ENCODE measurements around the gene TNNT1. TPM values are rescaled to one million over a fixed set of nuclear protein-coding genes. Genes with fewer than 3 reads are reported as not detected.

TNNT1 gene
- total and polyA plus RNA-seq, 2 donors from 2014 or later: not detected

GRCh38 chr19:55141696-55142095, 7.3 kb downstream of the TNNT1 start:
- Histone ChIP-seq H3K27ac (ENCODE audit: low read depth in 2 of 2, low read length in 2 of 2) (no peak overlapping the region), H3K4me3 (ENCODE audit: low read length in 3 of 3) (no peak overlapping the region), H3K27me3 (ENCODE audit: control insufficient read depth, insufficient read depth, low read length) (no peaks in the 10 kb centered on the region), H3K4me1 (ENCODE audit: control insufficient read depth in 2 of 3, insufficient read depth in 2 of 3, low read depth in 1 of 3, low read length in 3 of 3) (no peaks in the 10 kb centered on the region), H3K9ac (ENCODE audit: low read length in 3 of 3) (no peak overlapping the region), H3K9me3 (ENCODE audit: control insufficient read depth in 2 of 3, insufficient read depth in 1 of 3, low read length in 3 of 3) (no peaks in the 10 kb centered on the region), H3K36me3 (ENCODE audit: control insufficient read depth in 2 of 3, insufficient read depth in 3 of 3, low read length in 3 of 3) (no peaks in the 10 kb centered on the region)
- intact Hi-C loops (cut with DNase I): loop anchor here (10.0 kb wide), 1 partner anchor 363 kb away; no protein-coding TSS in a partner anchor
- no peak for TF ChIP-seq CTCF (IDR thresholded peaks at IDR 0.05; ENCODE audit: borderline replicate concordance, extremely low read depth, insufficient read depth)
- DNase-seq (no peak), FAIRE-seq (no peak)

- intact Hi-C loops (cut with DNase I): no loop called here
- Histone ChIP-seq H3K9me3 (ENCODE audit: control insufficient read depth in 2 of 3, insufficient read depth in 1 of 3, low read length in 3 of 3) (no peaks in the 10 kb centered on the region), H3K4me1 (ENCODE audit: control insufficient read depth in 2 of 3, insufficient read depth in 2 of 3, low read depth in 1 of 3, low read length in 3 of 3) (no peaks in the 10 kb centered on the region), H3K4me3 (ENCODE audit: low read length in 3 of 3) (no peak overlapping the region), H3K27ac (ENCODE audit: low read depth in 2 of 2, low read length in 2 of 2) (no peak overlapping the region), H3K36me3 (ENCODE audit: control insufficient read depth in 2 of 3, insufficient read depth in 3 of 3, low read length in 3 of 3) (no peaks in the 10 kb centered on the region), H3K27me3 (ENCODE audit: control insufficient read depth, insufficient read depth, low read length) (no peaks in the 10 kb centered on the region), H3K9ac (ENCODE audit: low read length in 3 of 3) (no peak overlapping the region)
- DNase-seq (no peak), FAIRE-seq (no peak)
- TF ChIP-seq CTCF (IDR thresholded peaks at IDR 0.05; ENCODE audit: borderline replicate concordance, extremely low read depth, insufficient read depth): no peak
These were observed 11.1 kb downstream of the TNNT1 start for GRCh38 chr19:55137915-55138314.

GRCh38 chr19:55136399-55137102, 12.5 kb downstream of the TNNT1 start:
- DNase-seq (no peak), FAIRE-seq (no peak)
- no peaks in the 10 kb centered on the region for H3K4me1 ChIP-seq (ENCODE audit: control insufficient read depth in 2 of 3, insufficient read depth in 2 of 3, low read depth in 1 of 3, low read length in 3 of 3)
- no peaks in the 10 kb centered on the region for H3K27me3 ChIP-seq (ENCODE audit: control insufficient read depth, insufficient read depth, low read length)
- intact Hi-C loops (cut with DNase I): no loop called here
- H3K9ac ChIP-seq (ENCODE audit: low read length in 3 of 3): no peak overlapping the region
- TF ChIP-seq CTCF (IDR thresholded peaks at IDR 0.05; ENCODE audit: borderline replicate concordance, extremely low read depth, insufficient read depth): no peak
- no peak overlapping the region for H3K27ac ChIP-seq (ENCODE audit: low read depth in 2 of 2, low read length in 2 of 2)
- H3K4me3 ChIP-seq (ENCODE audit: low read length in 3 of 3): no peak overlapping the region
- no peaks in the 10 kb centered on the region for H3K36me3 ChIP-seq (ENCODE audit: control insufficient read depth in 2 of 3, insufficient read depth in 3 of 3, low read length in 3 of 3)
- H3K9me3 ChIP-seq (ENCODE audit: control insufficient read depth in 2 of 3, insufficient read depth in 1 of 3, low read length in 3 of 3): no peaks in the 10 kb centered on the region

GRCh38 chr19:55134736-55135135, 14.3 kb downstream of the TNNT1 start:
- no peaks in the 10 kb centered on the region for H3K4me1 ChIP-seq (ENCODE audit: control insufficient read depth in 2 of 3, insufficient read depth in 2 of 3, low read depth in 1 of 3, low read length in 3 of 3)
- no peak for FAIRE-seq
- intact Hi-C loops (cut with DNase I): no loop called here
- no peak for TF ChIP-seq CTCF (IDR thresholded peaks at IDR 0.05; ENCODE audit: borderline replicate concordance, extremely low read depth, insufficient read depth)
- no peaks in the 10 kb centered on the region for H3K36me3 ChIP-seq (ENCODE audit: control insufficient read depth in 2 of 3, insufficient read depth in 3 of 3, low read length in 3 of 3)
- H3K4me3 ChIP-seq (ENCODE audit: low read length in 3 of 3): no peak overlapping the region
- no peaks in the 10 kb centered on the region for H3K27me3 ChIP-seq (ENCODE audit: control insufficient read depth, insufficient read depth, low read length)
- no peak overlapping the region for H3K9ac ChIP-seq (ENCODE audit: low read length in 3 of 3)
- DNase-seq: no peak
- H3K9me3 ChIP-seq (ENCODE audit: control insufficient read depth in 2 of 3, insufficient read depth in 1 of 3, low read length in 3 of 3): no peaks in the 10 kb centered on the region
- H3K27ac ChIP-seq (ENCODE audit: low read depth in 2 of 2, low read length in 2 of 2): no peak overlapping the region

Measured in kidney (tissue), 14 donors.